Measurements from ENCODE around the gene GULP1.
"Not testable (repeated sequence)": the region's sequence is repeated elsewhere in the genome, so short reads cannot be mapped to it uniquely, and the experiment has no call there.

GULP1 gene

GRCh38 chr2:188295067-188295685 is 3.5 kb downstream of the GULP1 start:
- ChIA-PET CTCF (interaction anchor here (0.8 kb wide), 1 partner anchor 132 kb away, joined by 3 read pairs; no protein-coding TSS in a partner anchor), POLR2A (ENCODE audit: low non-redundant PET) (no interaction called here)
- no peak overlapping the region for H3K27ac ChIP-seq
- DNase-seq (ENCODE audit: low spot score) = no peak
- TF ChIP-seq, protein P1, sequence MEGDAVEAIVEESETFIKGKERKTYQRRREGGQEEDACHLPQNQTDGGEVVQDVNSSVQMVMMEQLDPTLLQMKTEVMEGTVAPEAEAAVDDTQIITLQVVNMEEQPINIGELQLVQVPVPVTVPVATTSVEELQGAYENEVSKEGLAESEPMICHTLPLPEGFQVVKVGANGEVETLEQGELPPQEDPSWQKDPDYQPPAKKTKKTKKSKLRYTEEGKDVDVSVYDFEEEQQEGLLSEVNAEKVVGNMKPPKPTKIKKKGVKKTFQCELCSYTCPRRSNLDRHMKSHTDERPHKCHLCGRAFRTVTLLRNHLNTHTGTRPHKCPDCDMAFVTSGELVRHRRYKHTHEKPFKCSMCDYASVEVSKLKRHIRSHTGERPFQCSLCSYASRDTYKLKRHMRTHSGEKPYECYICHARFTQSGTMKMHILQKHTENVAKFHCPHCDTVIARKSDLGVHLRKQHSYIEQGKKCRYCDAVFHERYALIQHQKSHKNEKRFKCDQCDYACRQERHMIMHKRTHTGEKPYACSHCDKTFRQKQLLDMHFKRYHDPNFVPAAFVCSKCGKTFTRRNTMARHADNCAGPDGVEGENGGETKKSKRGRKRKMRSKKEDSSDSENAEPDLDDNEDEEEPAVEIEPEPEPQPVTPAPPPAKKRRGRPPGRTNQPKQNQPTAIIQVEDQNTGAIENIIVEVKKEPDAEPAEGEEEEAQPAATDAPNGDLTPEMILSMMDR (conservative IDR thresholded peaks at IDR 0.05; ENCODE audit: low read depth) = no peak

- POLR2A ChIA-PET (ENCODE audit: low non-redundant PET) = no interaction called here
Measured at GRCh38 chr2:188297978-188298377, 6.3 kb downstream of the GULP1 start.

DNA sequence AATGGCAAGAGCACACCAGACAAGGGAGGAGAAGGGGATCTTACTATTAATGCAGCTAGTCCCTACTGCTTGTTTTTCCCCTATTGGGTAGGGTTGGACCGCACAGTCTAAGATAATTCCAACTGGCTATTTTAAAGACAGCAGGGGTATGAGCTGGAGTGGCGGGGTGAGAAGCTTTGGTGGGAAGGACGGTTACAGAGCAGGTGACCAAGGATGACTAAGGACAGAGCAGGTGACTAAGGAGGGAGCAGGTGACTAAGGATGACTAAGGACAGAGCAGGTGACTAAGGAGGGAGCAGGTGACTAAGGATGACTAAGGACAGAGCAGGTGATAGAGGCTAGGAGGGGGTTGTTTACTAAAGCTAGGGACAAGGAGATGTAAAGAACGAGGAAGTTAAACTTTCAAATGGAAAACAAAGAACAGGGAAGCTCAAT is 7.3 kb downstream of the GULP1 start:
- H3K27ac ChIP-seq; POLR2A ChIA-PET (ENCODE audit: low non-redundant PET); DNase-seq (ENCODE audit: low spot score): not testable (repeated sequence)
- CTCF ChIA-PET = interaction anchor here (0.6 kb wide), 1 partner anchor 271 kb away, joined by 3 read pairs; no protein-coding TSS in a partner anchor

More at GRCh38 chr2:188297978-188298377, 6.3 kb downstream of the GULP1 start:
- TF ChIP-seq, protein P1 (conservative IDR thresholded peaks at IDR 0.05; ENCODE audit: low read depth) = no peak
- no peak overlapping the region for H3K27ac ChIP-seq
- no peak for DNase-seq (ENCODE audit: low spot score)
- CTCF ChIA-PET = no interaction called here

DNA sequence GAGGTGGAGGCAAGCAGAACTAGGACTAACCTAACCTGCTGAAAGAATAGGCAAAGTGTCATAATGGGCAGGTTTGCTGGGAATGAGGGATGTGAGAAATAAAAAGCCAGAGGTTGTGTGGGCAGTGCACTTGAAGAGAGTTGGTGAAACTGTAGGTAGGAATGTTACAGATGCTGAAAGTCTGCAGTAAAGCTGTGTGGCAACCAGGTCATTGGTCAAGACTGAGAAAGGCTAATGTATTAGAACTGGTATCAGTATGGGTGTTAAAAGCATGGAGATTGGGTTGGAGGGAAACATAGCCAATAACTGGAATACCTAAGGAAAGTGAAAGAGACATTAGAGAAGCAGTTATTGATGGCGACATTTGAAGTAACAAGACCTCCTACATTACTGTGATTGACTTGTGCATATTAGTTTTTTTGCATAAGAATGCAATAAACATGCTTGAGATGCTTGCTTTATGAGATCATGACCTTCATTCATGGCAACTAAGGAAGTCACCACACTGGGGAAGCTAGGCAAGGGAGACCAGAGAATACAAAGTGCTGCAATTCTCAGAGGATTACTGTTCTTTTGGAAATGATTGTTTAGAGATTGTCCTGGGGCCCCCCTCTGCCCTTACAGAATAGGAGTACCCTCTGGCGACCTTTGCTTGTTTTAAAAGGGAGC is 11.8 kb downstream of the GULP1 start:
- TF ChIP-seq, protein P1 (conservative IDR thresholded peaks at IDR 0.05; ENCODE audit: low read depth) = no peak
- CTCF ChIA-PET = interaction anchor here (0.6 kb wide), 1 partner anchor 221 kb away, joined by 4 read pairs; no protein-coding TSS in a partner anchor
- POLR2A ChIA-PET (ENCODE audit: low non-redundant PET) = no interaction called here
- DNase-seq (ENCODE audit: low spot score) = peak; percentile 8
- no peak overlapping the region for H3K27ac ChIP-seq

DNA sequence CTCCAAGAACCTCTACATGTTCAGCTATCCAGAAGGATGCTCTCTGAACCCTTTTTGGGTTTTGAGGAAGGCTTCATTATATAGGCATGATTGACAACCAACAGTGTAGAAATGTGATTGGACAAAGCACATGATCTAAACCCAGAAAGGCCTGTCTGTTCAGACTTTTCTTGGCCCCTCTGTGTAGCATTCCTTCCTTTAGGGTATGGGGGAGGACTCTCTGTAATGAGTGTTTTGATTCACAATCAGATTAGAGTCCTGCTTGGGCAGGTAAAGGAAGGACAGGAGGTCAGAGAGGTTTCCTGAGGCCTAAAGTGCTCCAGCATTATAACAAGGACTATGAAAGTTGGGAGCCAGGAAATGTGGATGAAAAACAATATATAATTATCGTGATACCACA is 13.6 kb downstream of the GULP1 start:
- POLR2A ChIA-PET (ENCODE audit: low non-redundant PET) = no interaction called here
- CTCF ChIA-PET = no interaction called here
- no peak overlapping the region for H3K27ac ChIP-seq
- no peak for DNase-seq (ENCODE audit: low spot score)
- TF ChIP-seq, protein P1 (conservative IDR thresholded peaks at IDR 0.05; ENCODE audit: low read depth) = no peak

DNA sequence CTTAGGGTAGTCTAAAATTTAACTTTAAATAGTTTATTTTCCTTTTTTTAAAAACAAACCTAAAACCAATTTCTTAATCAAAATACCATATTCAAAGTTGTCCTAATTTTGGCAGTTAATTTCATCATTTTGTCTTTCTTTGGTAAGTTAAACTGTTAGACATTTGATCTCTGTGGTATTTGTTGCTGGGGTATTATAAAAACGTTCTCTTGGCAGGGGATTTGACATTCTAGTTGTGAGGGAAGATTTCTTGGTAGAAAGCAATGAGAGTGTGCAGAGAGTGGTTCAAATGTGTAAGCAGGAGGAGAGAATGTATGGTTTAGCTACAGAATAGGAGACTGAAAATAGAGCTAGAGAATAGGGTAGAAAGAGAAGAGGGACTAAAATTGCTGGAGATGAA is 14.6 kb downstream of the GULP1 start:
- CTCF ChIA-PET = no interaction called here
- POLR2A ChIA-PET (ENCODE audit: low non-redundant PET) = no interaction called here
- no peak for DNase-seq (ENCODE audit: low spot score)
- no peak overlapping the region for H3K27ac ChIP-seq
- TF ChIP-seq, protein P1 (conservative IDR thresholded peaks at IDR 0.05; ENCODE audit: low read depth) = no peak

GRCh38 chr2:188307850-188308283 is 16.2 kb downstream of the GULP1 start:
- DNase-seq (ENCODE audit: low spot score) = no peak
- H3K27ac ChIP-seq = no peak overlapping the region
- POLR2A ChIA-PET (ENCODE audit: low non-redundant PET) = no interaction called here
- CTCF ChIA-PET = interaction anchor here (0.7 kb wide), 1 partner anchor 679 kb away, joined by 7 read pairs; no protein-coding TSS in a partner anchor
- TF ChIP-seq, protein P1 (conservative IDR thresholded peaks at IDR 0.05; ENCODE audit: low read depth) = no peak

Measured in RWPE1 (cell line).